ENCODE data around the gene COMTD1.

The COMTD1 gene

DNA sequence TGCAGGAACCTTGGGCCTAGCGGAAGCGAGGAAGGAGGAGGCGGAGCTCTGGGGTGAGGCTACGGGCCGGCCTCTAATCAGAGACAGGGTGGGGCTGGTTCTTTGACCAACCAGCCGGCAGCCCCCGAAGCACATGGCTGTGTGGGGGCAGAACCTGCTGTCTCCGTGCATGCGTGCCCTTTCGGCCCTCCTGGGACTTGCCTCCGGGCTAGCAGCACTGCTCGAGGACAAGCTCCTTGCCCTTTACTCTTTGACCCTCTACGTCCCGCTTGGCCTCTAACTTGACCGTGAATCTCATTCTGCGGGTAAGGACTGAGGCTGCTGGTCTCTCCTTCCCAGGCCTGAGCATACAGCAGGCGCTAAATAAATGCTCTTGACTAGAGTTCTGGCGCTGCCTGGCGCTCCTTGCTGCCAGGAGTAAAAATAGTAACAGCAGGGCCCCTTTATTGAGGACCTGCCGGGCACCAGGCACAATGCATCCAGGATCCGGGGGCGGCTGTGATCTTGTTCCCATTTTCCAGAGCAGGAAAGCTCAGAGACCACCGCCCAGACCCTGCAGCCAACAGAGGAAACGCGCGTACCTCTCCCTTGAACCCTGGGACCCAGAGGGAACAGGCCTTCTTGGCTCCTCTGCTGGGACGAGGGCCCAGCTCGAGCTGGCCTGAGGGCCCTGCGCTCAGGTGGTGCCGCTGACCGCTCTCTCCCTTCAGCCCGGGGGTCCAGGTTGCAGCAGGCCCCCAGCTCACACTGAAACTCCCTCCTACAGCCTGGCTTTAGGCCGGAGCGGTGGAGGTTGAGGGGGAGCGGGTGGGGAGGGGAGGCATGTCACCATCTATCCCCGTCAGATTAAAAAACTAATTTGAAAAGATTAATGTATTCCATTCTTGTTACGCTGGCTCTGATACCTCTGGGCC is 2.7 kb upstream of the COMTD1 start:
- DNase-seq (ENCODE audit: low read depth) = no peak
- no peak for TF ChIP-seq CTCF (conservative IDR thresholded peaks at IDR 0.05; ENCODE audit: control insufficient read depth, insufficient read depth, low read depth, low read length)
- no peak overlapping the region for H3K4me3 ChIP-seq (ENCODE audit: control insufficient read depth, low read depth, low read length)

GRCh38 chr10:75236178-75236825 is 545 bp upstream of the COMTD1 start:
- TF ChIP-seq CTCF (conservative IDR thresholded peaks at IDR 0.05; ENCODE audit: control insufficient read depth, insufficient read depth, low read depth, low read length) = no peak
- DNase-seq (ENCODE audit: low read depth) = no peak
- H3K4me3 ChIP-seq (ENCODE audit: control insufficient read depth, low read depth, low read length) = no peak overlapping the region

DNA sequence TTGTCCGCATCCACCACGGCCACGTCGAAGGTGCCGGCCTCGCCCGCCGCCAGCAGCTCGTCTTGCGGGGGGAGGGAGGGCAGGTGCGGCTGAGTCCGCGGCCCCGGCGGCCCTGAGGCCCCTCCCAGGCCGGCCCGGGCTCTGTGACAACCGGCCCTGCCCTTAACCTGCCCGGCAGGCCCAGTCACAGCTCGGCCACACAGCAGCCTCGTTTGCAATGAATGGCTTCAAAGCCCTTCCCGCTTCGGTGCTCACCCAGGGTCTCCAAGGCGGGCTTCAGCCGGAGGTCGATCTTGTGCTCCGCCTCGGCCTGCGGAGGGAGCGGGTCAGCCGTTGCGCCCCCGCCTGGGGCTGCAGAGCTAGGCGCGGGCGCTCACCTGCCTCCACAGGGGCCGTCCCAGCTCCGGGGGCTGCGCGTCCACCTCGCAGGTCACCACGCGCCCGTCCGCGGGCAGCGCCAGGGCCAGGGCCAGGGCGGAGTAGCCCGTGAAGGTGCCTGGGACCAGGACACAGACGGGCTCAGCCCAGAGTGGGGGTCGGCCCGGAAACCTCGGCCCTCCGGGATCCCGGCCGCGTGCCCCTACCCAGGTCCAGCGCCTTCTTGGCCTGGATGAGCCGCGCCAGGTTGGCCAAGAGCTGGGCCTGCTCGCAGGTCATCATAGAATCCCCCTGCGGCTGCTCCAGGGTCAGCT is 928 bp downstream of the COMTD1 start:
- no peak for TF ChIP-seq CTCF (conservative IDR thresholded peaks at IDR 0.05; ENCODE audit: control insufficient read depth, insufficient read depth, low read depth, low read length)
- DNase-seq (ENCODE audit: low read depth) = no peak
- H3K4me3 ChIP-seq (ENCODE audit: control insufficient read depth, low read depth, low read length) = peak overlapping the region; percentile 64

DNA sequence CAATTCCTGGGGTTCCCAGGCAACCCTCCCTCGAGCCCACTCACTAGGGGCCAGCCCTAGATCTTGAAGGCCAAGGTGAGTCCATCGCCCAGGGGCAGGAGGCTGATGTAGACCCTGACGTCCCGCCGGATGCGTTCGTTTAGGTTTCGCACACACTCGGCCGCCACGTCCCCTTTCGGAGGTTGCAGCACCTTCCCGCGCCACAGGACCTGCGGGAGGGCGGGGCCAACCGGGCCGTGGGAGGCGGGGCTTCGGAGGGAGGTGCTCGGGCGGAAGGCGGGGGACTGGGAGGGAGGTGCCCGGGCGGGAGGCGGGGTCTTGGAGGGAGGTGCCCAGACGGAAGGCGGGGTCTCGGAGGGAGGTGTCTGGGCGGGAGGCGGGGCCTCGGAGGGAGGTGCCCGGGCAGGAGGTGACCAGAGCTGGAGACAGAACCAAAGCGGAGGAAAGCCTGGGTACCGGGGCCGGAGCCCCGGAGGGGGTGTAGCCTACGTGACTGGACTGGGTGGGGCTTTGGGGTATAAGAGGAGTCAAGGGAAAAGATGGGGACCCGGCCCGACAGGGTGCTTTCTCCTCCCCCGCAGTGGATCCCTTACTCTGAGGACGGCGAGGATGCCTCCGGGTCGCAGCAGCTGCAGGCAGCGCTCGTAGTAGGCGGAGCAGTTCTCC is 1.6 kb downstream of the COMTD1 start:
- H3K4me3 ChIP-seq (ENCODE audit: control insufficient read depth, low read depth, low read length) = peak overlapping the region; percentile 64

DNA sequence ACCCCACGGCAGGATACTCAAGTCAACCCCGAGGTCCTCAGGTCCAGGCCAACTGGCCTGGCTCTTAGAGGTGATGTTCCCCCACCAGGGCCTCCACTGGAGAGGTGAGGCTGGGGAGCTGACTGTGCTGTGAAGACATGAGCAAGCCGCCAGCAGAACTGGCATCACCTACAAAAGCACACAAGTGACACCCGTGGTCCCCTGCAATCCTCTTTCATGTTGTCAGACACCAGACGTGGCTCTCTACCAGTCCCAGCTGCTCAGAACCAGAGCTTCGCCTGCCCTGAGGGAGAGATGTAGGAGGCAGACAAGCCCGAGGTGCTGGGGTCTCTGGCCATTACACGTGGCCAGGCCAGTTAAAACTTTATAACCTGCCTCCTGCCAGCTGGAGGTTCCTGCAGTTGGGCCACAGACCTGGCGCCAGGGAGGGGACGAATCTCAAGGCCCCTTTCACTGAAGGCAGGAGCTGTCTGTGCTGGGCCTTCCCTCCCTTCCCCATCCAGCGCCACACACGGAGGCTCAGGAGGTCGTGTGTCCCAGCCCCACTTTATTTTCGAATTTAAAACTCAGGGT is 2.2 kb downstream of the COMTD1 start:
- TF ChIP-seq CTCF (conservative IDR thresholded peaks at IDR 0.05; ENCODE audit: control insufficient read depth, insufficient read depth, low read depth, low read length) = no peak
- H3K4me3 ChIP-seq (ENCODE audit: control insufficient read depth, low read depth, low read length) = no peak overlapping the region
- no peak for DNase-seq (ENCODE audit: low read depth)

More for the DNA sequence above, 1.6 kb downstream of the COMTD1 start:
- no peak for TF ChIP-seq CTCF (conservative IDR thresholded peaks at IDR 0.05; ENCODE audit: control insufficient read depth, insufficient read depth, low read depth, low read length)
- peak; percentile 78 for DNase-seq (ENCODE audit: low read depth)

Data from fibroblast of mammary gland (primary cell).